GM23248 (cell line): ENCODE measurements around the gene S100A1. TPM values are rescaled to one million over a fixed set of nuclear protein-coding genes. Genes with fewer than 3 reads are reported as not detected.
A peak's percentile ranks its signal among the peaks of the same experiment; 100 is the strongest.

ENCODE experiments used
- DNase-seq: peaks from one replicate; pipeline ENCODE4 v3.0.0-alpha.2; 2015
- H2AFZ ChIP-seq: fragments of 200-600 bp; sonication (generic); 2 replicates; pipeline ENCODE4 v1.6.1; 2016; ENCODE audit warnings: antibody characterized with exemption
- H3F3A ChIP-seq: fragments of 200-600 bp; sonication (generic); 2 replicates; pipeline ENCODE4 v1.6.1; 2016; ENCODE audit warnings: mild to moderate bottlenecking, antibody characterized with exemption, mixed run types; ENCODE audit not compliant: insufficient read depth
- H3K27ac ChIP-seq: fragments of 200-600 bp; sonication (generic); 2 replicates; pipeline ENCODE4 v1.5.1; 2016; ENCODE audit warnings: mild to moderate bottlenecking
- H3K27me3 ChIP-seq: fragments of 200-600 bp; sonication (generic); replicated peaks from 2 replicates; pipeline ENCODE4 v1.6.1; 2016; ENCODE audit warnings: mild to moderate bottlenecking; ENCODE audit not compliant: insufficient read depth
- H3K36me3 ChIP-seq: fragments of 200-600 bp; sonication (generic); 2 replicates; pipeline ENCODE4 v1.6.1; 2016; ENCODE audit warnings: low read depth, mild to moderate bottlenecking
- H3K4me1 ChIP-seq: fragments of 200-600 bp; sonication (generic); 2 replicates; pipeline ENCODE4 v1.6.1; 2016; ENCODE audit warnings: mild to moderate bottlenecking; ENCODE audit not compliant: insufficient read depth
- H3K4me2 ChIP-seq: fragments of 200-600 bp; sonication (generic); one replicate; pipeline ENCODE4 v1.6.1; 2016; ENCODE audit warnings: mild to moderate bottlenecking; ENCODE audit not compliant: unreplicated experiment
- H3K4me3 ChIP-seq: fragments of 200-600 bp; sonication (generic); 2 replicates; pipeline ENCODE4 v1.5.1; 2016; ENCODE audit warnings: mild to moderate bottlenecking
- H3K79me2 ChIP-seq: fragments of 200-600 bp; sonication (generic); 2 replicates; pipeline ENCODE4 v1.6.1; 2016; ENCODE audit warnings: mild to moderate bottlenecking; ENCODE audit not compliant: insufficient read depth
- H3K9ac ChIP-seq: fragments of 200-600 bp; sonication (generic); 2 replicates; pipeline ENCODE4 v1.6.1; 2016; ENCODE audit warnings: mild to moderate bottlenecking
- H3K9me2 ChIP-seq: fragments of 200-600 bp; sonication (generic); 2 replicates; pipeline ENCODE4 v1.6.1; 2016; ENCODE audit warnings: mixed run types, mild to moderate bottlenecking, moderate library complexity; ENCODE audit not compliant: insufficient read depth
- H3K9me3 ChIP-seq: fragments of 200-600 bp; sonication (generic); one replicate; pipeline ENCODE4 v1.6.1; 2017; ENCODE audit warnings: low read depth
- H4K20me1 ChIP-seq: fragments of 200-600 bp; sonication (generic); 2 replicates; pipeline ENCODE4 v1.6.0; 2016; ENCODE audit not compliant: insufficient read depth
- EZH2 ChIP-seq: fragments of 200-600 bp; sonication (generic); IDR thresholded peaks from 2 replicates; pipeline ENCODE4 v1.6.1; 2018; ENCODE audit warnings: antibody characterized with exemption, mild to moderate bottlenecking; ENCODE audit not compliant: insufficient read depth, poor library complexity, severe bottlenecking
- EZH2phosphoT487 ChIP-seq: fragments of 200-600 bp; sonication (generic); IDR thresholded peaks from 2 replicates; pipeline ENCODE4 v1.6.1; 2018; ENCODE audit warnings: antibody characterized with exemption, moderate library complexity, mild to moderate bottlenecking, low read depth; ENCODE audit not compliant: insufficient read depth
- WGBS, 2 experiments: methylation state at CpG; one replicate each; pipeline ENCODE4 v1.1.6; 2015 to 2017; ENCODE audit warnings: low lambda C conversion rate in 2 of 2, low coverage in 1 of 2; ENCODE audit errors: missing lambda C conversion rate in 2 of 2; 5-methylcytosine and 5-hydroxymethylcytosine counted together
- in situ Hi-C: fragments of 300-500 bp; cut with MboI; formaldehyde crosslinking; loops from 2 replicates; pipeline ENCODE4 v1.15.0; 2020
- polyA plus RNA-seq: library from polyadenylated mRNA; unstranded; fragments of >200 nt; fragmentation: Nextera tagmentation; extraction: Ambion mirVana; gene quantifications from 2 replicates; pipeline ENCODE4 v1.2.1, GENCODE V29; 2016
- total RNA-seq: library from RNA; depleted of rRNA; stranded (reverse); fragments of >200 nt; shearing (Covaris generic); gene quantifications from 2 replicates; pipeline ENCODE4 v1.2.3, GENCODE V29; 2014

S100A1 gene
- total and polyA plus RNA-seq, 2 experiments from 2014 or later, result 0.30 TPM; not detected in 1

GRCh38 chr1:153608089-153608682 lies 20.0 kb upstream of the S100A1 start:
- in situ Hi-C loops, result no loop called here
- H3K4me3 ChIP-seq, result peak overlapping the region; percentile 62
- no peak overlapping the region for H2AFZ ChIP-seq
- H3K9me2 ChIP-seq, result no peaks in the 10 kb centered on the region
- 83 to 86% methylated on average over 7 of the region's 7 CpGs for WGBS, 2 experiments
- H3K4me1 ChIP-seq, result peaks cover 28% of the 10 kb centered on the region
- DNase-seq, result no peak
- H3K27me3 ChIP-seq, result no peaks in the 10 kb centered on the region
- peaks cover 39% of the 10 kb centered on the region for H3K36me3 ChIP-seq
- H3K9ac ChIP-seq, result peak overlapping the region; percentile 71
- H3K9me3 ChIP-seq, result no peaks in the 10 kb centered on the region
- peak overlapping the region; percentile 55 for H3K4me2 ChIP-seq
- H3K27ac ChIP-seq, result peak overlapping the region; percentile 76
- no peak for TF ChIP-seq EZH2
- TF ChIP-seq EZH2phosphoT487, result no peak
- H3F3A ChIP-seq, result peaks cover 61% of the 10 kb centered on the region
- H3K79me2 ChIP-seq, result peaks cover 80% of the 10 kb centered on the region
- H4K20me1 ChIP-seq, result no peaks in the 10 kb centered on the region

GRCh38 chr1:153608742-153609584 lies 19.3 kb upstream of the S100A1 start:
- Histone ChIP-seq H3K4me2 (peak overlapping the region; percentile 55), H3K27me3 (no peaks in the 10 kb centered on the region), H3F3A (peaks cover 54% of the 10 kb centered on the region), H3K9me3 (no peaks in the 10 kb centered on the region), H3K36me3 (peaks cover 36% of the 10 kb centered on the region), H3K9ac (peak overlapping the region; percentile 71), H4K20me1 (no peaks in the 10 kb centered on the region), H3K4me3 (peak overlapping the region; percentile 62), H3K4me1 (peaks cover 32% of the 10 kb centered on the region), H3K27ac (peak overlapping the region; percentile 76), H3K79me2 (peaks cover 83% of the 10 kb centered on the region), H2AFZ (no peak overlapping the region), H3K9me2 (no peaks in the 10 kb centered on the region)
- in situ Hi-C loops, result no loop called here
- no peak for TF ChIP-seq EZH2phosphoT487
- TF ChIP-seq EZH2, result no peak
- 8% methylated on average over 19 of the region's 19 CpGs for WGBS, 2 experiments
- peak; percentile 95 for DNase-seq

- peak overlapping the region; percentile 55 for H3K4me2 ChIP-seq
- no peaks in the 10 kb centered on the region for H4K20me1 ChIP-seq
- H3F3A ChIP-seq, result peaks cover 48% of the 10 kb centered on the region
- peaks cover 30% of the 10 kb centered on the region for H3K36me3 ChIP-seq
- no peak overlapping the region for H2AFZ ChIP-seq
- peaks cover 32% of the 10 kb centered on the region for H3K4me1 ChIP-seq
- H3K4me3 ChIP-seq, result peak overlapping the region; percentile 62
- H3K79me2 ChIP-seq, result peaks cover 77% of the 10 kb centered on the region
- DNase-seq, result no peak
- peak overlapping the region; percentile 71 for H3K9ac ChIP-seq
- H3K27me3 ChIP-seq, result no peaks in the 10 kb centered on the region
- no peaks in the 10 kb centered on the region for H3K9me3 ChIP-seq
- H3K27ac ChIP-seq, result peak overlapping the region; percentile 76
- TF ChIP-seq EZH2phosphoT487 (no peak), EZH2 (no peak)
- WGBS, 2 experiments, result 69 to 73% methylated on average over 6 of the region's 6 CpGs
- no peaks in the 10 kb centered on the region for H3K9me2 ChIP-seq
- in situ Hi-C loops, result no loop called here
Observed at GRCh38 chr1:153609585-153609907, 18.7 kb upstream of the S100A1 start.

- H3K36me3 ChIP-seq, result peaks cover 22% of the 10 kb centered on the region
- DNase-seq, result peak; percentile 82
- H3K9me2 ChIP-seq, result no peaks in the 10 kb centered on the region
- no peaks in the 10 kb centered on the region for H3K27me3 ChIP-seq
- peaks cover 77% of the 10 kb centered on the region for H3K79me2 ChIP-seq
- 48 to 52% methylated on average over 4 of the region's 4 CpGs for WGBS, 2 experiments
- H4K20me1 ChIP-seq, result no peaks in the 10 kb centered on the region
- TF ChIP-seq EZH2phosphoT487, result no peak
- H3K27ac ChIP-seq, result peak overlapping the region; percentile 76
- H3K9me3 ChIP-seq, result no peaks in the 10 kb centered on the region
- no peak overlapping the region for H2AFZ ChIP-seq
- in situ Hi-C loops, result no loop called here
- H3K4me1 ChIP-seq, result peaks cover 32% of the 10 kb centered on the region
- H3K9ac ChIP-seq, result peak overlapping the region; percentile 71
- peak overlapping the region; percentile 55 for H3K4me2 ChIP-seq
- H3K4me3 ChIP-seq, result peak overlapping the region; percentile 62
- peaks cover 40% of the 10 kb centered on the region for H3F3A ChIP-seq
Observed at GRCh38 chr1:153610334-153610733, 17.9 kb upstream of the S100A1 start.
